Stimulated activated CD4-positive, alpha-beta T cell treated with anti-CD3 and anti-CD28 coated beads, Interleukin-2, amount 100 ng/mL, for 24 hours (primary cell): Measurements from ENCODE around the gene DCP1B.

Experiments used
- DNase-seq, 2 donors: peaks; one replicate each; pipeline ENCODE4 v3.0.0-alpha.2; 2020

DCP1B gene

GRCh38 chr12:1918081-1918883 lies 86.0 kb downstream of the DCP1B start, which contains the start of gene CACNA2D4:
Gene CACNA2D4 (minus strand): TSS chr12:1918652. CDS start chr12:1918473, 179 bp downstream.
- DNase-seq, result peak in 1 of 2 donors; percentile 6

GRCh38 chr12:1917172-1918070 lies 86.8 kb downstream of the DCP1B start:
- peak in 1 of 2 donors; percentile 14 for DNase-seq

GRCh38 chr12:1916371-1917171 lies 87.7 kb downstream of the DCP1B start:
- no peak for DNase-seq

- DNase-seq, result peak; percentile 21 to 23
These were observed 88.9 kb downstream of the DCP1B start for GRCh38 chr12:1915082-1915968.

- peak in 1 of 2 donors; percentile 8 for DNase-seq
These were observed 89.9 kb downstream of the DCP1B start for GRCh38 chr12:1914114-1914911.

GRCh38 chr12:1913377-1914113 lies 90.7 kb downstream of the DCP1B start:
- peak in 1 of 2 donors; percentile 8 for DNase-seq

GRCh38 chr12:1912580-1913376 lies 91.5 kb downstream of the DCP1B start:
- peak in 1 of 2 donors; percentile 9 for DNase-seq

- DNase-seq, result peak in 1 of 2 donors; percentile 10
These were observed 92.4 kb downstream of the DCP1B start for GRCh38 chr12:1911598-1912575.

- no peak for DNase-seq
These were observed 93.8 kb downstream of the DCP1B start for GRCh38 chr12:1910468-1910867.

- DNase-seq, result no peak
These were observed 95.5 kb downstream of the DCP1B start for GRCh38 chr12:1908758-1909157.

GRCh38 chr12:1907652-1908611 lies 96.3 kb downstream of the DCP1B start:
- peak; percentile 24 to 42 for DNase-seq

GRCh38 chr12:1906579-1906978 lies 97.7 kb downstream of the DCP1B start:
- DNase-seq, result no peak

GRCh38 chr12:1904875-1905274 lies 99.4 kb downstream of the DCP1B start:
- DNase-seq, result no peak

GRCh38 chr12:1896964-1897363 lies 107.3 kb downstream of the DCP1B start:
- DNase-seq, result no peak
